HEK293 (cell line): ENCODE measurements around the gene RPS15A.
A peak's percentile ranks its signal among the peaks of the same experiment; 100 is the strongest.

Source experiments
- CTCF ChIA-PET: fragments of 350-600 bp; formaldehyde crosslinking; extraction: SDS; loops from one replicate; lab custom pipeline; 2021; ENCODE audit warnings: antibody characterized with exemption; lab: Yijun Ruan, JAX
- POLR2A ChIA-PET: fragments of 300-600 bp; formaldehyde crosslinking; extraction: SDS; loops from one replicate; lab custom pipeline; 2020; ENCODE audit warnings: antibody characterized with exemption, inconsistent platforms; lab: Yijun Ruan, JAX
- H3K27ac ChIP-seq: fragments of 200-500 bp; sonication (Bioruptor generic); 2 replicates; pipeline ENCODE4 v1.5.1; 2014; ENCODE audit warnings: low read depth, low read length, control low read depth, inconsistent platforms; ENCODE audit errors: extremely low read depth
- H3K36me3 ChIP-seq, 2 experiments: fragments of 200-500 bp in 1 of 2; sonication (Bioruptor generic) in 1 of 2; 1 replicate in 1 of 2; 2 replicates in 1 of 2; pipeline ENCODE4 v1.5.1; 2014 to 2017; ENCODE audit warnings: inconsistent platforms in 2 of 2, low read length in 2 of 2; ENCODE audit not compliant: control insufficient read depth in 2 of 2, insufficient read depth in 1 of 2
- H3K4me1 ChIP-seq: fragments of 200-500 bp; sonication (Bioruptor generic); 2 replicates; pipeline ENCODE4 v1.5.1; 2014; ENCODE audit warnings: mild to moderate bottlenecking, low read length, inconsistent platforms; ENCODE audit not compliant: control insufficient read depth, insufficient read depth
- H3K4me3 ChIP-seq: 2 replicates; pipeline ENCODE4 v1.5.1; 2011; ENCODE audit warnings: low read depth, mild to moderate bottlenecking, control low read depth, low read length, moderate library complexity
- H3K9me3 ChIP-seq: fragments of 200-500 bp; sonication (Bioruptor generic); 2 replicates; pipeline ENCODE4 v1.5.1; 2014; ENCODE audit warnings: low read depth, low read length, inconsistent platforms; ENCODE audit not compliant: control insufficient read depth, insufficient read depth
- HOXA7 ChIP-seq: sonication (generic); formaldehyde crosslinking; IDR thresholded peaks from 2 replicates; pipeline ENCODE4 v1.8.1; 2022; ENCODE audit warnings: missing genetic modification reagents, borderline replicate concordance
- OVOL3 ChIP-seq: fragments of 450-650 bp; formaldehyde crosslinking; IDR thresholded peaks from 2 replicates; pipeline ENCODE4 v1.5.1; 2016; ENCODE audit warnings: missing biosample characterization, missing genetic modification characterization
- REPIN1 ChIP-seq: fragments of 450-650 bp; formaldehyde crosslinking; IDR thresholded peaks from 2 replicates; pipeline ENCODE4 v1.5.1; 2017; ENCODE audit warnings: missing biosample characterization, missing genetic modification characterization, low read depth
- SCRT1 ChIP-seq: fragments of 450-650 bp; formaldehyde crosslinking; IDR thresholded peaks from 2 replicates; pipeline ENCODE4 v1.5.1; 2016; ENCODE audit warnings: missing biosample characterization, missing genetic modification characterization, borderline replicate concordance
- SP2 ChIP-seq: fragments of 450-650 bp; formaldehyde crosslinking; IDR thresholded peaks from 2 replicates; pipeline ENCODE4 v1.5.1; 2016; ENCODE audit warnings: missing biosample characterization, missing genetic modification characterization
- TCF7L2 ChIP-seq: IDR thresholded peaks from 2 replicates; pipeline ENCODE4 v1.6.1; 2011; ENCODE audit warnings: low read depth, mild to moderate bottlenecking, inconsistent platforms, low read length, moderate library complexity, borderline replicate concordance
- ZBTB1 ChIP-seq: fragments of 450-650 bp; formaldehyde crosslinking; IDR thresholded peaks from 2 replicates; pipeline ENCODE4 v1.5.1; 2016; ENCODE audit warnings: missing biosample characterization, missing genetic modification characterization
- ZFP37 ChIP-seq: fragments of 450-650 bp; formaldehyde crosslinking; IDR thresholded peaks from 2 replicates; pipeline ENCODE4 v1.5.1; 2016; ENCODE audit warnings: missing biosample characterization, missing genetic modification characterization
- ZNF133 ChIP-seq: fragments of 450-650 bp; formaldehyde crosslinking; IDR thresholded peaks from 2 replicates; pipeline ENCODE4 v1.5.1; 2016; ENCODE audit warnings: missing biosample characterization, missing genetic modification characterization
- ZNF37A ChIP-seq: fragments of 450-650 bp; IDR thresholded peaks from 2 replicates; pipeline ENCODE4 v1.5.1; 2018; ENCODE audit warnings: missing biosample characterization, missing genetic modification characterization
- ZNF600 ChIP-seq: fragments of 450-650 bp; formaldehyde crosslinking; IDR thresholded peaks from 2 replicates; pipeline ENCODE4 v1.5.1; 2016; ENCODE audit warnings: missing biosample characterization, missing genetic modification characterization
- ZNF624 ChIP-seq: fragments of 450-650 bp; formaldehyde crosslinking; IDR thresholded peaks from 2 replicates; pipeline ENCODE4 v1.5.1; 2017; ENCODE audit warnings: missing biosample characterization, missing genetic modification characterization
- ZNF658 ChIP-seq: fragments of 450-650 bp; formaldehyde crosslinking; IDR thresholded peaks from 2 replicates; pipeline ENCODE4; 2016; ENCODE audit warnings: missing biosample characterization, missing genetic modification characterization
- ZNF670 ChIP-seq: fragments of 450-650 bp; formaldehyde crosslinking; IDR thresholded peaks from 2 replicates; pipeline ENCODE4 v1.5.1; 2016; ENCODE audit warnings: missing biosample characterization, missing genetic modification characterization, low read depth
- ZNF747 ChIP-seq: fragments of 450-650 bp; formaldehyde crosslinking; IDR thresholded peaks from 2 replicates; pipeline ENCODE4 v1.5.1; 2016; ENCODE audit warnings: missing biosample characterization, missing genetic modification characterization
- ZNF843 ChIP-seq: fragments of 450-650 bp; formaldehyde crosslinking; IDR thresholded peaks from 2 replicates; pipeline ENCODE4 v1.5.1; 2016; ENCODE audit warnings: missing biosample characterization, missing genetic modification characterization
- ZSCAN23 ChIP-seq: fragments of 450-650 bp; formaldehyde crosslinking; IDR thresholded peaks from 2 replicates; pipeline ENCODE4 v1.5.1; 2016; ENCODE audit warnings: missing biosample characterization, missing genetic modification characterization
- TF ChIP-seq, protein P1 (sequence below): fragments of 450-650 bp; formaldehyde crosslinking; IDR thresholded peaks from 2 replicates; pipeline ENCODE4 v1.5.1; 2016; ENCODE audit warnings: missing biosample characterization, missing genetic modification characterization
- TF ChIP-seq, protein P2 (sequence below): fragments of 450-650 bp; formaldehyde crosslinking; IDR thresholded peaks from 2 replicates; pipeline ENCODE4 v1.5.1; 2016; ENCODE audit warnings: missing biosample characterization, missing genetic modification characterization
- TF ChIP-seq, protein P3 (sequence below): fragments of 450-650 bp; formaldehyde crosslinking; conservative IDR thresholded peaks from 2 replicates; pipeline ENCODE4 v1.5.1; 2016; ENCODE audit warnings: low read depth, missing biosample characterization, missing genetic modification characterization
- TF ChIP-seq, protein P4 (sequence below): fragments of 450-650 bp; formaldehyde crosslinking; IDR thresholded peaks from 2 replicates; pipeline ENCODE4 v1.5.1; 2016; ENCODE audit warnings: missing biosample characterization, missing genetic modification characterization
- TF ChIP-seq, protein P5 (sequence below): fragments of 450-650 bp; formaldehyde crosslinking; IDR thresholded peaks from 2 replicates; pipeline ENCODE4 v1.5.1; 2016; ENCODE audit warnings: missing biosample characterization, missing genetic modification characterization

The RPS15A gene

DNA sequence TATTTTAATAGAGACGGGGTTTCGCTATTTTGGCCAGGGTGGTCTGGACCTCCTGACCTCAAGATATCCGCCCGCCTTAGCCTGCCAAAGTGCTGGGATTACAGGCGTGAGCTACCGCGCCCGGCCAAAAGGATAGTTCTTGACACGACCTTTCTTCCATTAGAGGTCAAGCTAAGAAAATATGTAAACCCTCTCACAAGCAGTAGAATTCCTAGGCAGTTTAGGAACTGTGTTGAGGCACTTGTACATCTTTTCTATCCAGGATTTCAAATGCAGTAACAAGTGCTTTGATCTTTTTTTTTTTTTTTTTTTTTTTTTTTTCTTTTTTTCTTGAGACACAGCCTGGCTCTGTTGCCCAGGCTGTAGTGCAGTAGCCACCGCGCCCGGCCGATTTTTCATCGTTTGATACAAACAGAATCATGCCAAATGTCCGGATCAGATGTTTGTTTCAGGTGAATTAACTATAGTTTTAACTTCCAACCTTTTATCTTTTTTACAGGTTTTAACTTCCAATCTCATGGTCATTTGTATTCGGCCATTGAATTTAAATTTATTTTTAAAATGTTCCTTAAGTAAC, 12.7 kb upstream of the RPS15A start:
- Histone ChIP-seq H3K27ac (no peak overlapping the region), H3K9me3 (no peaks in the 10 kb centered on the region), H3K36me3 (peaks cover 4 to 23% of the 10 kb centered on the region in 2 experiments; a peak in 2 of 3 replicates), H3K4me1 (peaks cover 10% of the 10 kb centered on the region; the same call in 1 of the 2 replicates), H3K4me3 (no peak overlapping the region)
- CTCF ChIA-PET = interaction anchor here (0.8 to 2.3 kb wide), 5 partner anchors 14 to 586 kb away, joined by 3 to 18 read pairs (median 4); no protein-coding TSS in a partner anchor
- POLR2A ChIA-PET = interaction anchor here (0.6 to 8.2 kb wide), 2 partner anchors 15 to 196 kb away, joined by 4 to 329 read pairs; partner anchors contain the start of gene RPS15A
- TF ChIP-seq, protein P1, sequence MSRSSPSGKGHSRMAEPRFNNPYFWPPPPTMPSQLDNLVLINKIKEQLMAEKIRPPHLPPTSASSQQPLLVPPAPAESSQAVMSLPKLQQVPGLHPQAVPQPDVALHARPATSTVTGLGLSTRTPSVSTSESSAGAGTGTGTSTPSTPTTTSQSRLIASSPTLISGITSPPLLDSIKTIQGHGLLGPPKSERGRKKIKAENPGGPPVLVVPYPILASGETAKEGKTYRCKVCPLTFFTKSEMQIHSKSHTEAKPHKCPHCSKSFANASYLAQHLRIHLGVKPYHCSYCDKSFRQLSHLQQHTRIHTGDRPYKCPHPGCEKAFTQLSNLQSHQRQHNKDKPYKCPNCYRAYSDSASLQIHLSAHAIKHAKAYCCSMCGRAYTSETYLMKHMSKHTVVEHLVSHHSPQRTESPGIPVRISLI (tag by site-specific recombination) = peak; percentile 79
- TF ChIP-seq ZNF133 (tag by site-specific recombination) = peak; percentile 88
- TF ChIP-seq ZNF624 (tag by site-specific recombination) = no peak
- peak; percentile 46; the same call in 1 of the 2 replicates for TF ChIP-seq SCRT1 (tag by site-specific recombination)

DNA sequence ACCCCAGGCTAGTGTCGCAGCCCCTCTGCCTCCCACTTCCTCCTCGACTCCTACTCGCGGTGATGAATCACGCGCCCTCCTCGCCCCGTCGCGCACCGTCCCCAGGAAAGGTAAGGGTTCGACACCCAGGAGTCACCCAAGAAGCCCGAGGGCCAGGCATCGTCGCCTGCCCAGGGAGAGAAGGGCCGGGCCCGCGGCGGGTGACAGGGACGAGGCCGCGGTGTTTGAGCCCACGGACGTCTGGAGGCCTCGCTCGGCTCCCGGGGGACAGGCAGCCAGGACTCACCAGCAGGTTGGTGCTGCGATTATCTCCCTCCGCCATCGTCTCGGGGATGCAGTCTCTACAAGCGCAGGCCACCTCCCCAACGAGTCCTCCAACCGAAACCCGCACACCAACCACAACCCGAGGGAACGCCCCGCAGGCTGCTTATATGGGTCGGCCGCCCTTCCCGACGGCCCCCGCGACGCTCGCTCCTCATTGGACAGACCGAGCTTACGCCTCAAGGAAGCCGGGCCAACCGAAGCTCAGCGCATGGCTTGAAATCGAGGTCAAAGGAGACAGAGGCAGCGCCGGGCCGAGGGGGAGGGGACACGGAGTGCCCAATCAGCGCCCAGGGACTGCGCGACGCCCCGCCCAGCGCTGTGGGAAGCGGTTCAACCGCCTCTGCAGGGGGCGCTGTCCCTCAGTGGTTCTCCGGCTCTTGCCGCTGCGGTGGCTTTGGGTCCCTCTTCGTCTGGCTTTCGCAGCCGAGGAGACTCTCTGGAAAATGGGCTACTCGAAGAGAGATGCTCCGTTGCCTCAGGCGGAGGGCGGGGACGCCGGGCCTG, 11.2 kb upstream of the RPS15A start, which contains the start of gene ARL6IP1:
Gene ARL6IP1, minus strand, starts transcription at position 405 of the 828 bp plus-strand sequence. Its CDS starts 83 bp downstream, at position 322.
- Histone ChIP-seq H3K36me3 (peaks cover 16 to 28% of the 10 kb centered on the region in 2 experiments), H3K4me3 (peak within 1 kb of the TSS; percentile 98), H3K4me1 (peaks cover 10% of the 10 kb centered on the region; the same call in 1 of the 2 replicates), H3K27ac (peak within 1 kb of the TSS; percentile 86), H3K9me3 (no peaks in the 10 kb centered on the region)
- ChIA-PET POLR2A (interaction anchor here (0.5 to 8.2 kb wide), 51 partner anchors 8 to 1940 kb away, joined by 3 to 329 read pairs (median 4); partner anchors contain the start of genes COQ7, ITPRIPL2, RPS15A and SMG1), CTCF (interaction anchor here (0.5 to 2.3 kb wide), 16 partner anchors 9 to 248 kb away, joined by 3 to 18 read pairs (median 4); partner anchors contain the start of gene RPS15A)
- TF ChIP-seq REPIN1 = 0 out of 2 replicates have a peak, but pooled peaks have one; percentile 23
- TF ChIP-seq ZNF843 = peak; percentile 70
- TF ChIP-seq ZBTB1 (tag by site-specific recombination) = peak; percentile 95
- TF ChIP-seq, protein P2, sequence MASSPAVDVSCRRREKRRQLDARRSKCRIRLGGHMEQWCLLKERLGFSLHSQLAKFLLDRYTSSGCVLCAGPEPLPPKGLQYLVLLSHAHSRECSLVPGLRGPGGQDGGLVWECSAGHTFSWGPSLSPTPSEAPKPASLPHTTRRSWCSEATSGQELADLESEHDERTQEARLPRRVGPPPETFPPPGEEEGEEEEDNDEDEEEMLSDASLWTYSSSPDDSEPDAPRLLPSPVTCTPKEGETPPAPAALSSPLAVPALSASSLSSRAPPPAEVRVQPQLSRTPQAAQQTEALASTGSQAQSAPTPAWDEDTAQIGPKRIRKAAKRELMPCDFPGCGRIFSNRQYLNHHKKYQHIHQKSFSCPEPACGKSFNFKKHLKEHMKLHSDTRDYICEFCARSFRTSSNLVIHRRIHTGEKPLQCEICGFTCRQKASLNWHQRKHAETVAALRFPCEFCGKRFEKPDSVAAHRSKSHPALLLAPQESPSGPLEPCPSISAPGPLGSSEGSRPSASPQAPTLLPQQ (tag by site-specific recombination) = peak; percentile 70
- TF ChIP-seq, protein P3, sequence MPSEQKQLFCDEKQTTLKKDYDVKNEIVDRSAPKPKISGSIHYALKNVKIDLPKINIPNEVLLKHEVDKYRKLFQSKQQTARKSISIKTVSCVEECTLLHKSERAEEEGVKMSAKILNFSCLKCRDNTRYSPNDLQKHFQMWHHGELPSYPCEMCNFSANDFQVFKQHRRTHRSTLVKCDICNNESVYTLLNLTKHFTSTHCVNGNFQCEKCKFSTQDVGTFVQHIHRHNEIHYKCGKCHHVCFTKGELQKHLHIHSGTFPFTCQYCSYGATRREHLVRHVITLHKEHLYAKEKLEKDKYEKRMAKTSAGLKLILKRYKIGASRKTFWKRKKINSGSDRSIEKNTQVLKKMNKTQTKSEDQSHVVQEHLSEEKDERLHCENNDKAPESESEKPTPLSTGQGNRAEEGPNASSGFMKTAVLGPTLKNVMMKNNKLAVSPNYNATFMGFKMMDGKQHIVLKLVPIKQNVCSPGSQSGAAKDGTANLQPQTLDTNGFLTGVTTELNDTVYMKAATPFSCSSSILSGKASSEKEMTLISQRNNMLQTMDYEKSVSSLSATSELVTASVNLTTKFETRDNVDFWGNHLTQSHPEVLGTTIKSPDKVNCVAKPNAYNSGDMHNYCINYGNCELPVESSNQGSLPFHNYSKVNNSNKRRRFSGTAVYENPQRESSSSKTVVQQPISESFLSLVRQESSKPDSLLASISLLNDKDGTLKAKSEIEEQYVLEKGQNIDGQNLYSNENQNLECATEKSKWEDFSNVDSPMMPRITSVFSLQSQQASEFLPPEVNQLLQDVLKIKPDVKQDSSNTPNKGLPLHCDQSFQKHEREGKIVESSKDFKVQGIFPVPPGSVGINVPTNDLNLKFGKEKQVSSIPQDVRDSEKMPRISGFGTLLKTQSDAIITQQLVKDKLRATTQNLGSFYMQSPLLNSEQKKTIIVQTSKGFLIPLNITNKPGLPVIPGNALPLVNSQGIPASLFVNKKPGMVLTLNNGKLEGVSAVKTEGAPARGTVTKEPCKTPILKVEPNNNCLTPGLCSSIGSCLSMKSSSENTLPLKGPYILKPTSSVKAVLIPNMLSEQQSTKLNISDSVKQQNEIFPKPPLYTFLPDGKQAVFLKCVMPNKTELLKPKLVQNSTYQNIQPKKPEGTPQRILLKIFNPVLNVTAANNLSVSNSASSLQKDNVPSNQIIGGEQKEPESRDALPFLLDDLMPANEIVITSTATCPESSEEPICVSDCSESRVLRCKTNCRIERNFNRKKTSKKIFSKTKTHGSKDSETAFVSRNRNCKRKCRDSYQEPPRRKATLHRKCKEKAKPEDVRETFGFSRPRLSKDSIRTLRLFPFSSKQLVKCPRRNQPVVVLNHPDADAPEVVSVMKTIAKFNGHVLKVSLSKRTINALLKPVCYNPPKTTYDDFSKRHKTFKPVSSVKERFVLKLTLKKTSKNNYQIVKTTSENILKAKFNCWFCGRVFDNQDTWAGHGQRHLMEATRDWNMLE (tag by site-specific recombination) = 0 out of 2 replicates have a peak, but pooled peaks have one; percentile 47
- TF ChIP-seq, protein P4, sequence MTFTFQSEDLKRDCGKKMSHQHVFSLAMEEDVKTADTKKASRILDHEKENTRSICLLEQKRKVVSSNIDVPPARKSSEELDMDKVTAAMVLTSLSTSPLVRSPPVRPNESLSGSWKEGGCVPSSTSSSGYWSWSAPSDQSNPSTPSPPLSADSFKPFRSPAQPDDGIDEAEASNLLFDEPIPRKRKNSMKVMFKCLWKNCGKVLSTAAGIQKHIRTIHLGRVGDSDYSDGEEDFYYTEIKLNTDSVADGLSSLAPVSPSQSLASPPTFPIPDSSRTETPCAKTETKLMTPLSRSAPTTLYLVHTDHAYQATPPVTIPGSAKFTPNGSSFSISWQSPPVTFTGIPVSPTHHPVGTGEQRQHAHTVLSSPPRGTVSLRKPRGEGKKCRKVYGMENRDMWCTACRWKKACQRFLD (tag by site-specific recombination) = no peak
- TF ChIP-seq ZNF600 (tag by site-specific recombination) = peak; percentile 28; the same call in 1 of the 2 replicates
- TF ChIP-seq ZFP37 = 0 out of 2 replicates have a peak, but pooled peaks have one; percentile 20
- no peak for TF ChIP-seq TCF7L2
- peak; percentile 99 for TF ChIP-seq SP2 (tag by site-specific recombination)
- no peak for TF ChIP-seq HOXA7 (CRISPR knock-in tag)
- TF ChIP-seq ZNF37A (tag by site-specific recombination) = no peak
- TF ChIP-seq OVOL3 (tag by site-specific recombination) = peak; percentile 49
- TF ChIP-seq, protein P5, sequence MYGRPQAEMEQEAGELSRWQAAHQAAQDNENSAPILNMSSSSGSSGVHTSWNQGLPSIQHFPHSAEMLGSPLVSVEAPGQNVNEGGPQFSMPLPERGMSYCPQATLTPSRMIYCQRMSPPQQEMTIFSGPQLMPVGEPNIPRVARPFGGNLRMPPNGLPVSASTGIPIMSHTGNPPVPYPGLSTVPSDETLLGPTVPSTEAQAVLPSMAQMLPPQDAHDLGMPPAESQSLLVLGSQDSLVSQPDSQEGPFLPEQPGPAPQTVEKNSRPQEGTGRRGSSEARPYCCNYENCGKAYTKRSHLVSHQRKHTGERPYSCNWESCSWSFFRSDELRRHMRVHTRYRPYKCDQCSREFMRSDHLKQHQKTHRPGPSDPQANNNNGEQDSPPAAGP (tag by site-specific recombination) = peak; percentile 91
- TF ChIP-seq ZNF747 (tag by site-specific recombination) = 0 out of 2 replicates have a peak, but pooled peaks have one; percentile 70
- TF ChIP-seq ZNF670 (tag by site-specific recombination) = no peak
- 0 out of 2 replicates have a peak, but pooled peaks have one; percentile 19 for TF ChIP-seq ZSCAN23
- TF ChIP-seq ZNF658 (tag by site-specific recombination) = no peak
